ENCODE measurements around the gene ATRN.
"Not testable (repeated sequence)": the region's sequence is repeated elsewhere in the genome, so short reads cannot be mapped to it uniquely, and the experiment has no call there.

Gene ATRN

GRCh38 chr20:3603108-3603507, 132.3 kb downstream of the ATRN start:
- Mint-ChIP-seq H3K9me3 (no peaks in the 10 kb centered on the region), H3K36me3 (ENCODE audit: low read depth) (peaks cover 11% of the 10 kb centered on the region), H3K27ac (no peak overlapping the region), H3K4me3 (no peak overlapping the region), H3K4me1 (ENCODE audit: low read depth) (peaks cover 2% of the 10 kb centered on the region), H3K27me3 (ENCODE audit: low read depth) (no peaks in the 10 kb centered on the region)

- H3K9me3 Mint-ChIP-seq, H3K27ac Mint-ChIP-seq: not testable (repeated sequence)
These were observed 134.6 kb downstream of the ATRN start for GRCh38 chr20:3605386-3605886.

GRCh38 chr20:3606021-3606420, 135.2 kb downstream of the ATRN start:
- Mint-ChIP-seq H3K36me3 (ENCODE audit: low read depth) (peaks cover 9% of the 10 kb centered on the region), H3K27me3 (ENCODE audit: low read depth) (no peaks in the 10 kb centered on the region), H3K9me3 (no peaks in the 10 kb centered on the region), H3K4me1 (ENCODE audit: low read depth) (peaks cover 2% of the 10 kb centered on the region), H3K27ac (no peak overlapping the region), H3K4me3 (no peak overlapping the region)

More at GRCh38 chr20:3605386-3605886, 134.6 kb downstream of the ATRN start:
- H3K4me1 Mint-ChIP-seq (ENCODE audit: low read depth); H3K4me3 Mint-ChIP-seq; H3K36me3 Mint-ChIP-seq (ENCODE audit: low read depth); H3K27me3 Mint-ChIP-seq (ENCODE audit: low read depth): not testable (repeated sequence)

GRCh38 chr20:3611901-3612300, 141.1 kb downstream of the ATRN start:
- Mint-ChIP-seq H3K36me3 (ENCODE audit: low read depth) (no peaks in the 10 kb centered on the region), H3K4me1 (ENCODE audit: low read depth) (no peaks in the 10 kb centered on the region), H3K4me3 (no peak overlapping the region), H3K27ac (no peak overlapping the region), H3K27me3 (ENCODE audit: low read depth) (no peaks in the 10 kb centered on the region), H3K9me3 (no peaks in the 10 kb centered on the region)

GRCh38 chr20:3612795-3613572, 142.2 kb downstream of the ATRN start:
- Mint-ChIP-seq H3K9me3 (no peaks in the 10 kb centered on the region), H3K4me1 (ENCODE audit: low read depth) (no peaks in the 10 kb centered on the region), H3K4me3 (no peak overlapping the region), H3K27ac (no peak overlapping the region), H3K36me3 (ENCODE audit: low read depth) (no peaks in the 10 kb centered on the region), H3K27me3 (ENCODE audit: low read depth) (no peaks in the 10 kb centered on the region)

- Mint-ChIP-seq H3K36me3 (ENCODE audit: low read depth) (no peaks in the 10 kb centered on the region), H3K4me1 (ENCODE audit: low read depth) (no peaks in the 10 kb centered on the region), H3K9me3 (no peaks in the 10 kb centered on the region), H3K27ac (no peak overlapping the region), H3K4me3 (no peak overlapping the region), H3K27me3 (ENCODE audit: low read depth) (no peaks in the 10 kb centered on the region)
These were observed 143.1 kb downstream of the ATRN start for GRCh38 chr20:3613821-3614440.

- Mint-ChIP-seq H3K4me1 (ENCODE audit: low read depth) (no peaks in the 10 kb centered on the region), H3K27me3 (ENCODE audit: low read depth) (no peaks in the 10 kb centered on the region), H3K27ac (no peak overlapping the region), H3K4me3 (no peak overlapping the region), H3K36me3 (ENCODE audit: low read depth) (no peaks in the 10 kb centered on the region), H3K9me3 (no peaks in the 10 kb centered on the region)
These were observed 143.6 kb downstream of the ATRN start for GRCh38 chr20:3614466-3614865.

- H3K27ac Mint-ChIP-seq; H3K9me3 Mint-ChIP-seq; H3K4me1 Mint-ChIP-seq (ENCODE audit: low read depth); H3K4me3 Mint-ChIP-seq; H3K27me3 Mint-ChIP-seq (ENCODE audit: low read depth); H3K36me3 Mint-ChIP-seq (ENCODE audit: low read depth): not testable (repeated sequence)
These were observed 144.5 kb downstream of the ATRN start for GRCh38 chr20:3615171-3615840.

- H3K36me3 Mint-ChIP-seq (ENCODE audit: low read depth): no peaks in the 10 kb centered on the region
- no peak overlapping the region for H3K27ac Mint-ChIP-seq
- H3K27me3 Mint-ChIP-seq (ENCODE audit: low read depth): no peaks in the 10 kb centered on the region
- no peaks in the 10 kb centered on the region for H3K9me3 Mint-ChIP-seq
- H3K4me3 Mint-ChIP-seq: no peak overlapping the region
- no peaks in the 10 kb centered on the region for H3K4me1 Mint-ChIP-seq (ENCODE audit: low read depth)
These were observed 145.4 kb downstream of the ATRN start for GRCh38 chr20:3616250-3616649.

GRCh38 chr20:3621111-3621510, 150.3 kb downstream of the ATRN start:
- H3K4me1 Mint-ChIP-seq (ENCODE audit: low read depth): no peaks in the 10 kb centered on the region
- H3K27me3 Mint-ChIP-seq (ENCODE audit: low read depth): no peaks in the 10 kb centered on the region
- H3K9me3 Mint-ChIP-seq: no peaks in the 10 kb centered on the region
- no peak overlapping the region for H3K27ac Mint-ChIP-seq
- no peaks in the 10 kb centered on the region for H3K36me3 Mint-ChIP-seq (ENCODE audit: low read depth)
- H3K4me3 Mint-ChIP-seq: no peak overlapping the region

GRCh38 chr20:3622406-3622805, 151.6 kb downstream of the ATRN start:
- Mint-ChIP-seq H3K9me3 (no peaks in the 10 kb centered on the region), H3K4me3 (no peak overlapping the region), H3K4me1 (ENCODE audit: low read depth) (no peaks in the 10 kb centered on the region), H3K36me3 (ENCODE audit: low read depth) (no peaks in the 10 kb centered on the region), H3K27me3 (ENCODE audit: low read depth) (no peaks in the 10 kb centered on the region), H3K27ac (no peak overlapping the region)

- Mint-ChIP-seq H3K9me3 (no peaks in the 10 kb centered on the region), H3K36me3 (ENCODE audit: low read depth) (peaks cover 3% of the 10 kb centered on the region), H3K27ac (no peak overlapping the region), H3K4me1 (ENCODE audit: low read depth) (no peaks in the 10 kb centered on the region), H3K27me3 (ENCODE audit: low read depth) (no peaks in the 10 kb centered on the region), H3K4me3 (no peak overlapping the region)
These were observed 156.7 kb downstream of the ATRN start for GRCh38 chr20:3627476-3627875.

- Mint-ChIP-seq H3K4me1 (ENCODE audit: low read depth) (no peaks in the 10 kb centered on the region), H3K9me3 (no peaks in the 10 kb centered on the region), H3K27ac (no peak overlapping the region), H3K36me3 (ENCODE audit: low read depth) (peaks cover 3% of the 10 kb centered on the region), H3K4me3 (no peak overlapping the region), H3K27me3 (ENCODE audit: low read depth) (no peaks in the 10 kb centered on the region)
These were observed 157.9 kb downstream of the ATRN start for GRCh38 chr20:3628502-3629314.

- H3K4me1 Mint-ChIP-seq (ENCODE audit: low read depth): no peaks in the 10 kb centered on the region
- H3K27ac Mint-ChIP-seq: no peak overlapping the region
- H3K36me3 Mint-ChIP-seq (ENCODE audit: low read depth): peaks cover 5% of the 10 kb centered on the region
- no peaks in the 10 kb centered on the region for H3K27me3 Mint-ChIP-seq (ENCODE audit: low read depth)
- H3K4me3 Mint-ChIP-seq: no peak overlapping the region
- H3K9me3 Mint-ChIP-seq: no peaks in the 10 kb centered on the region
These were observed 159.1 kb downstream of the ATRN start for GRCh38 chr20:3629893-3630292.

All from T-helper 1 cell treated with Interleukin-12 subunit alpha and Interleukin-12 subunit beta and Interleukin-4 antibody, amounts not matched to agents 30 μg/mL and 1 μg/mL, for 36 hours (primary cell).